SIG-M5 (cell line): Measurements from ENCODE around the gene PRKG2.

Source experiments
- DNase-seq: peaks from one replicate; lab custom pipeline; 2025; lab: John Stamatoyannopoulos, UW

Gene PRKG2

GRCh38 chr4:81093720-81094401, 121.2 kb downstream of the PRKG2 start:
- no peak for DNase-seq

DNA sequence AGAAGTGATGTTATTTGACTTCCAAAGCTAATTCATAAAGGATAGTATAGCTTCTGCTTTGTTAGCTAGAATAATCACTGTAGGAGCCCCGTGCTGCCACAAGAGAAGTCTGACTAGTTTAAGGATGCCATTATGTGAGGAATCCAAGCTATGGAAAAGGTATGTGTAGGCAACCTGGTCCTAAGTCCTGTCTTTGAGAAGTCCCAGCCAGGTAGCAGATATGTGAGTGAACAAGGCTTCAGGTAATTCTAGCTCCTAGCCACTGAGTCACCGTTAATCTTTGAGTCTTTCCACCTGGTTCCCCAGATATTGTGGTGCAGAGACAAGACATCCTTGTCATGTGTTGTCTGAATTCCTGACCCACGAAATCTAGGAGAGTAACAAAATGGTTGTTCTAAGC, 129.0 kb downstream of the PRKG2 start:
- DNase-seq, result no peak

- DNase-seq, result no peak
Measured at GRCh38 chr4:81085291-81085690, 129.7 kb downstream of the PRKG2 start.

GRCh38 chr4:81084634-81085033, 130.4 kb downstream of the PRKG2 start:
- DNase-seq, result no peak

DNA sequence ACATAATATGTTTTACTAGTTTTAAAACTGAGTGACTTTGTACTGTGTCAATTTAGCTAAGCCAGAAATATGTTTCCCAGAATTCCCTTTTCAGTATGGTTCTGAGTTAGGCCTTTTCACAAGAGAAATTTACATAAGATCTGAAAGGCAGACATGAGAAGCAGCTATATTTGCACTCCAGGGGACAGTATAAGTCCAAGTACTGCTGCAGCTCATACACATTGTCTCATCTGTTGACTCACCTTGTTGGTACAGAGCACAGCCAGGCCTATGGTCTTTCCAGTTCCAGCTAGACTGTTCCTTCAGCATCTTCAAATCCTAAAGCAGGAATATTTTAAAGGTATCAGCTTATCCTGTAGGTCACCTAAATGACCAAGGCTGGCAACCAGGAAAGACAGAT, 131.0 kb downstream of the PRKG2 start:
- no peak for DNase-seq

- no peak for DNase-seq
Measured at GRCh38 chr4:81081156-81081555, 133.9 kb downstream of the PRKG2 start.

DNA sequence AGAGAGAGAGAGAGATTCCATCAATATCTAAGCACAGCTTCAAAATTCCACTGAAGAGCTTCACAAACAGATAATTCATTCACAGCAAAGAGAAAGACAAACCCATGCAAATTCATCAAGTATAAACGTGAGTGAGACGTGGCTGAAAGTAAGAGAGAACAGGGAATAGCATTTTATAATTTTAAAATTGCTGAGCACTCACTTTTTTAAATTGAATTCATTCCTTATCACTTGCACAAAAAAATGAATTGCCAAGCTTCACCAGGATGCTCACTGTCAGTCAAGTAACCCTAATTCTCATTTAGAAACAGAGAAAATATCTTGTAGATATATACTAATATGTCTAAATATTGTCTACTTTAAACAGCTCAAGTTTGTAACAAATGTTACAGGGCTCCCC, 144.0 kb downstream of the PRKG2 start:
- DNase-seq, result no peak

DNA sequence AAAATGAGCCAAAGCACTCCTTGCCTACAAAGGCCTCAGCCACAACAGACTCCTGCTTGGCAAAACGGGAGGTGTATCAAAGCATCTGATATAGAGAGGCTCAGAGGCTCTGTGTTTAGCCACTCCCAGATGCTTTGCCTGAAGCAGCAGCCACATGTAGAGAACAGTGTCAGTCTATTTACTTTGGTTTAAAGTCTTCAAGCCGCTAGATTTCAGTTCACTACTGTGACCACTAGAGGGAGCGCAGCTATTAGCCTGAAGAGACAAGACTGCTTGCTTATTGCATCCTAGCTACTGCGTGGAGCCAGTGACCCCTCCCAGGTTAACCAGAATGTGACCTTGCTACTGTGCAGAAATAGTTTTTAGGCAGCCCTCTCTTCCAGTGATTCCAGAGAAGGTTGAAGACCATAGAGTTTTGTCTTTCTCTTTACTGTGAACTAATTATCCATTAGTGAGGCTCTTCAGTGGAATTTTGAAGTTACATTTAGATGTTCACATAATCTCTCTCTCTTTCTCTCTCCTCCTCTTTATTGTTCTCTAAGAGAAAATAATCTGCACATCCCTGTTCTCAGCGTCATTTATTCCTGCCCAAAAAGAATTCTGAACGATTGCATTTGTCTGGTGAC, 145.2 kb downstream of the PRKG2 start:
- DNase-seq, result no peak

DNA sequence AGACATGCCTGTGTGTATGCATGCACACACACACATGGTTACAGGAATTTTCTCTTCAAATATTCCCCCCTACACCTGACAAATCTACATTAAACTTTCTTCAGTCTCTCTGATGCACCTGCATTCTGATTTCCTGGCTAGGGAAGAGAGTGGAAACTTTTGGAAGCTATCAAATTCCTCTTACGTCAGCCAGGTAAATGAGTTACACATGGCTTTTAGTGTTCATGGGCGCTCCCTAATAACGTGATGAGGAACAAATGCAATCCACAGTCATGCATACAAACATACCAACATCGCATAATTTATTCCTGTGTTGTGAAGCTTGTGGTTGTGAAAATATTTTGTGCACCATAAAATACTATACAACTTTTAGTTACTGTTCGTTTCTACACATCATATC, 149.6 kb downstream of the PRKG2 start:
- no peak for DNase-seq

DNA sequence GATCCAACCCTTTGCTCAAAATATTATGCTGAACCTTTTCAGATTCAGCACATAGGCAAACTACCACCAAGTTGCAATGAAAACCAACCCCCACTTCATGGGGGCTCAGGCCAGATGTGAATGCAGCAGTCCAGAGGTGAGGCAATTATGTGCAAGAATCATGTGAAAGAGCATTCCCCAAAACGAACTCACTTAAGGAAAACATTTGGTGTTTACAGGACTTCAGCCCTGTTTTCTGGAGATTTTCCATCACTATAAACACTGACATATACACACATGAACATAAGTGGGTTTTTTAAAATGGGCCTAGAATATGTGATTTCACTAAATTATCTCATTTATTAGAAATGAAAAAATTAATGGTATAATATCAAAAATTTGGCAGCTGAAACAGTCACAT, 153.0 kb downstream of the PRKG2 start:
- DNase-seq, result no peak

DNA sequence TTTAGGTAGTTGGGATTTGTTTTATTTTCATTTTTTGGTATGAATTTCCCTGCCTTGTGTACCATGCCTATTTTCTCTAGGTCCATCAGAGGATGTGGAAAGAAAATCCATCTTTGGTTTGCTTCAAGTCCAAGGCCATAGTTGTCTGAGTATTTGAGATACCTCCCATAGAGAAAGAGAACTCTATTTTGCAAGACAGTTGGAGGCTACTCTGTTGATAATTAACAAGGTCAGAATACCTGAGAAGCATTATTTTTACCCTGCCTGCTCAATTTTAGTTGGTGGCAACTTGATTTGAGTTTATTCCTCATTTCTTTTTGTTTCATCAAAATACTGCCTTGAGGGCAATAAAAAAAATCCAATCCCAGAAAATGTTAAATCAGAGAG, 153.7 kb downstream of the PRKG2 start:
- no peak for DNase-seq

DNA sequence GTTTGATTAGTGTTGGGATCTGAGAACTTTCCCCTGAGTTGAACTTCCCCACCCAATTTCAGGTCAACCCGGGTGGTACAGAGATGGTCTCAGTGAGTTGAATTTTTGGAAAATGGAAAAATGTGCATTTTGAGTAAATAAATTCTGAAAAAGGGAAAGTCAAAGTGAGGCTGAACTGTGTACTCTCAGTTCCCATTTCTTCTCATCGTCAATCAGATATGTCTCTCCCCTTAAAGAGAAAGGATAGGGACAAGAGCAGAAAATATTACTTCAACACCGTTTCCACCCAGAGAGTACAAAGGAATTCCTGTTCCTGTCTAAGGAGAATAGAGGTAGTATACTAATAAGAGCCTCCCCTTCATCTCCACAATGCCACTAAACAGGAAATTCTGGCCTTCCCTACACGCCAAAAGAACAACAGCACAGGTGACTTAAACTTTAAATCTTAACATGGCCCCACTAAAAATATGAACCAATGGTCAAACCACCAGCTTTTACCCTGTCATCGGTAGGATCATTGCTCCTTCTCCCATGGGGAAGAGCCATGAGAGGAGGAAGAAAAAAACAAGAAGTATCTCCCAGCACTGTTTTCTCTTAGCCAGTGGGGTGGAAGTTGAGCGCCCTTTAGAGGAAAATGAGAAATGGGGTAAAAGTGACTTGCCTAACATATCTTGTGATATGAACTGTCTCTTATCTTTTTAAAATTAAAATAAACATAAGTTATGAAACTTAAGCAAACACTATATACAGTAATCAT, 154.3 kb downstream of the PRKG2 start:
- no peak for DNase-seq

DNA sequence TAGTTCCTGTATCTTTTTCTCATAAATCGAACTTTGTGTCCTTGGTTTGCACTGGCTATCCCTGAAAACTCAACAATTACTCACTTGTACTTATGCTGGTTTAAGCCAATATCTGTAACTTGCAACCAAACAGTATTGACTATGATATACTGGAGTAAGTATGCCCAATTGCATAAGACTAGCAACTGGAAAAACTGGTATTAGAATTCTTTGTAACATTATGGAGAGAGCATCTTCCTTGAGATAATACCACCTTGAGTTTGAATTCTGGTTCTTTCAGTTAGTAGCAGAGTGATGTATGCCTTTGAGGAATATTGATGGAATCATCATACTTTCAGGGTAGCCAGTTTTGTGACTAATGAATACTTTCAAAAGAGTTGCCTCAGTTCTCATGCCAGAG, 156.4 kb downstream of the PRKG2 start:
- DNase-seq, result no peak

- DNase-seq, result no peak
Measured at GRCh38 chr4:81052119-81053068, 162.6 kb downstream of the PRKG2 start.

GRCh38 chr4:81049907-81050306, 165.1 kb downstream of the PRKG2 start:
- no peak for DNase-seq

GRCh38 chr4:81049330-81049729, 165.7 kb downstream of the PRKG2 start:
- no peak for DNase-seq

- DNase-seq, result no peak
Measured at GRCh38 chr4:81042578-81043365, 172.2 kb downstream of the PRKG2 start.

DNA sequence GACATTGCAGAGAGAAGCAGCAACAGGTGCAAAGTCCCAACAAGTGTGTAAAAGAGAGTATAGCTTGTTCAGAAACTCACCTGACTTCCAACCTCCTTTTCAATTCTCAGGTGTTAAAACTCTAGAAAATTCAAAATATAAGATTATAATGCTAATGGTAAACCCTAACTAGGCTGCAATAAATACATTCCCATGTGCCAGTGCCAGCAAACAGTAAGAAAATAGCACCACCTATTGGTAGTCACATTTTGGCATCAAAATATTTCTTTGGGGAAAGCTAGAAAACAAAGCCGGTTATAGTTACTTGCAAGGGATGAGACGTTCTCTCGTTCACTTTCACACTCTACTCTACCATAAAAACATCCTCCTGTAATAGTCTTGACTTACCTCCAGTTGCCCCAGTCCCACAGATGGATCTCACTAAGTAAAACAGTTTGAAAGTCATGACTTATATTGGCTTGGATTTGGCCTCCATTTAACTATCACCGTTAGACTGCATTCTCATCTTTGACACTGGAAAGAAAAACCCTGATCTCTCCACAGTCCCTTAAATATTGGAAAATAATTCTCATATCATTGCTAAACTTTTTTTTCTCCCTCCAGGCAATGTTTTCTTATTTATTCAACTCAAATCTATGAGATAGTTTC, 174.9 kb downstream of the PRKG2 start:
- DNase-seq, result no peak

- no peak for DNase-seq
Measured at GRCh38 chr4:81039351-81039972, 175.6 kb downstream of the PRKG2 start.

DNA sequence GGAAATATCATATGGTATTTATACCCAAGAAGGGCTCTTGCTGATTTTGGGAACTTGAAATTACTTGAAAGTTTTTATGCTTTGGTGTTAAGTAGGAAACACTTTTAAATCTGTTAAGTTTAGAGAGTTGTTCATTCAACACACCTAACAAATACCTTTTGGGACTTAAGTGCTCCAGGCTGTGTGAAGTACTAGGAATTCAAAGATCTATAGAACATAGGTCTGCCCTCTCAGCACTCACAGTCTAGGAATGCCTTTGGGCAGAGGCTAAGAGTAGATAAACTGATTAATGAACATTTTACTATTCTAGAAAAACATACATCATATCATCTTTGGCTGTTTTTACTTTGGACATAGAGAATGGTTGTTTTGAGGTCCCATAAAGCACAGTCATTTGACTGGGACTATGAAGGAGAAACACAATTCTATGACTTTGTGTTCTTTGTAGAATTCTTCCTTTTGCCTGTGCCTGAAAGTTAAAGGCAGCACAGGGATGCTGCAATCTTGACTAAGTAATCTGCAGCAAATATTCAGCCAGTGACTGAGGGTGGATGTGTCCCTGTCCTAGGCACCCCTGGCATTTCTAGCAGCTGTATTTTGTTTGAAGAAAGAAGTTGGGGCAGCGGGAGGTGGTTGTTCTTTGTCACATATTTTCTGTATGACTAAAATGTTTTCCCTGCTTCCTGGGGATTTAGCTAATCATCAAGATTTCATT, 176.2 kb downstream of the PRKG2 start:
- no peak for DNase-seq
